Activated CD4-positive, alpha-beta T cell treated with anti-CD3 and anti-CD28 coated beads, Interleukin-2, amount 50 U/mL, for 48 hours (primary cell): ENCODE data around the gene OST4.

Source experiments
- DNase-seq, 2 experiments: peaks; one replicate each; pipeline ENCODE4 v3.0.0-alpha.2; 2020

Gene OST4

GRCh38 chr2:27050996-27051901 lies 20.2 kb downstream of the OST4 start, which contains the start of gene AGBL5:
Gene AGBL5 (plus strand): TSS chr2:27051668. CDS start chr2:27052959, 1,291 bp downstream.
- DNase-seq: peak; percentile 95 to 98

GRCh38 chr2:27050281-27050995 lies 21.0 kb downstream of the OST4 start:
- DNase-seq: peak; percentile 91 to 94

- peak; percentile 71 to 78 for DNase-seq
Measured at GRCh38 chr2:27049422-27050280, 21.8 kb downstream of the OST4 start.

GRCh38 chr2:27042985-27043634 lies 28.3 kb downstream of the OST4 start:
- DNase-seq: no peak

- DNase-seq: no peak
Measured at GRCh38 chr2:27042159-27042661, 29.2 kb downstream of the OST4 start.

GRCh38 chr2:27041752-27042151 lies 29.7 kb downstream of the OST4 start:
- no peak for DNase-seq

GRCh38 chr2:27040282-27040681 lies 31.2 kb downstream of the OST4 start:
- DNase-seq: no peak

GRCh38 chr2:27039871-27040270 lies 31.6 kb downstream of the OST4 start:
- DNase-seq: no peak

- DNase-seq: no peak
Measured at GRCh38 chr2:27039426-27039825, 32.0 kb downstream of the OST4 start.

- no peak for DNase-seq
Measured at GRCh38 chr2:27038631-27039339, 32.7 kb downstream of the OST4 start.

GRCh38 chr2:27038012-27038411 lies 33.4 kb downstream of the OST4 start:
- no peak for DNase-seq

GRCh38 chr2:27033253-27033852 lies 38.1 kb downstream of the OST4 start:
- DNase-seq: no peak

GRCh38 chr2:27032495-27033252 lies 38.8 kb downstream of the OST4 start, which contains the start of gene TMEM214:
Gene TMEM214 (plus strand): TSS chr2:27032965. CDS start chr2:27033016, 51 bp downstream.
- peak; percentile 83 to 87 for DNase-seq

GRCh38 chr2:27029051-27029450 lies 42.4 kb downstream of the OST4 start:
- no peak for DNase-seq

GRCh38 chr2:27027211-27027651 lies 44.2 kb downstream of the OST4 start:
- no peak for DNase-seq

- no peak for DNase-seq
Measured at GRCh38 chr2:27025861-27026851, 45.3 kb downstream of the OST4 start.

GRCh38 chr2:27025281-27025800 lies 46.1 kb downstream of the OST4 start:
- no peak for DNase-seq

GRCh38 chr2:27024812-27025211 lies 46.6 kb downstream of the OST4 start:
- DNase-seq: no peak

GRCh38 chr2:27024188-27024587 lies 47.3 kb downstream of the OST4 start:
- DNase-seq: no peak
